GM21526 (cell line): ENCODE data around the gene SHB.

Experiments
- ATAC-seq: cut with Tn5 transposase; IDR thresholded peaks from one replicate; pipeline ENCODE4 v1.9.1; 2021; ENCODE audit warnings: moderate library complexity; ENCODE audit not compliant: unreplicated experiment, low FRiP score

Gene SHB

GRCh38 chr9:37923118-37923795, 145.8 kb downstream of the SHB start:
- no peak for ATAC-seq

DNA sequence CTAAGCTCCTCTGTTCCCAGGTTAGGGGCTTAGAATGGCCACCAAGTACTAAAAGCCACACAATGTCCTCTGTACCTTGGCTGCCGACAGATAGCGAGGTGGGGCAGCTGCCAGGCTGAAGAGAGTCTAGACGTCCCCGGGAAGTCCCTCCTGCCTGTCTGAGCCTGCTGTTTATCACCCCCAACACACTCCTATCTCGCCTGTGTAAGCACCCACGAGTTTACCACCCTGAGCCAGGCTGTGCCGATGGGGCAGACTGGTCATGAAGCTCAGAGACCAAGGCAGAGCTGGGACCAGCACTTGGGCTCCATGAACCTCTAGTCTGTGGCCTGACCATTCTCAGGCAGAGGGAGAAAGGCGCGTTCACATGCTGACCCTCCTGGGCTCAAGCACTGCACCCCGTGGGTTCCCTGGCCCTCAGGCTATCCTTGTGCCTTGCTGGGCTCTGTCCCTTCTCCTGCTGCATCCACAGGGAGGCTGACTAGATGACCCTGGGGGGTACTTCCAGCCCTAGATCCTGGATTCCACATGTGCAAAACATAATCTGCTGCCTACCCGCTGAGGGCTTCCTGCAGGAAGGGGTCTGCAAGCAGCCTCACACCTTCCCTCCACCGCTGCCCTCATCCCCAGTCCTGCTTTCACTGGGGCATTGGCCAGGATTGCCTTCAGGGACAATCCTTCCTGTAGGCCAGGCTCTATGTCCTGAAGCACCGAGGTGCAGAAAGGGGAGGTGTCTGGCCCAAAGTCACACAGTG, 146.5 kb downstream of the SHB start:
- ATAC-seq: no peak

DNA sequence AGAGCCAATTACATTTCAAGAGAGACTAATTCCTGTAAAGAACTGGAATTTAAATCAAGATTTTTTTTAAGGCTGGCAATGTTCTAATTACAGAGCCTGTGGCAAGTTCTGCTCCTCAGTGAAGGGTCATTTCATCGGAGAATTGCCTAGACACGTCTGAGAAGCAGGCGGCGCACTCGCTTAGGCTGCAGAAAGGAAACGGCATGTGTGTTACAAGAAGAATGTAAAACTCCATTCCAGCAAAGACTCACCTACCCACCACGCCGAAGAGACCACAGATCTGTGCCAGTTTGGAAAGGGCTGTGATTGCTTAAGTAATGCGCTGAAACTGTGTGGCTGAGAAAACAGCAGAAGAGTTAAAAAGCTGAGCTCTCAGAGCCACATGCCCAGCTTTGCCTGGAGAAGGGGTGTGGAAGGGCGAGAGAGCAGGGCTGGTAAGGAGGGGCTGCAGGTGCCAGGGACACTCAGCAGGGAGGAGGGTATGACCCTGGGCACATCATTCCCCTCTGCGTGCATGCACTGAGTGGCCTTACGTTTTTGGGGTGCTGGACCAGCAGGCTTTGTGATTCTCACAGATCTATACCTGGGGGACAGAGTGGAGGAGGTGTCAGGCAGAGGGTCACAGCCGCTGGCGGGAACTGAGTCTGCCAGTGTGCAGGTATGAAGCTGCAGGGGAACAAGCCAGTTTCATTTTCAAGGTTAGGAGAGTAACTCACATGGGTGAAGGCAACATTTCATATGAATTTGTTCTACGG, 147.3 kb downstream of the SHB start:
- no peak for ATAC-seq

DNA sequence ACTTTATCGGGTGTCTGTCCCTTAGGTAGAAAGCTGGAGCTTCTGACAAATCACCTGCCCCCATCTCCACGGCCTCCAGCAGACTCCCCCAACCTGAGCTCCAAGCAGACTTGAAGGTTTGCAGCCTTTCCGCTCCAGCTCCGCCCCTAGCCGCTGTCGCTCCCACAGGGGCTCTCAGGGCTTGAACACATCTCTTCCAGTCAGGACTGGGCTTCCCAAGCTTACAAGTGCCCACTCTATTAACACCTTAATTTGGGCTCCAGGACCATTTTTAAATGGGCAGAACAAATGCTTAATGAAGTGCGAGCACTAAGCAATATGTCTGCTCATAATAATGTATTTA, 147.9 kb downstream of the SHB start:
- ATAC-seq: no peak

- no peak for ATAC-seq
These were observed 148.4 kb downstream of the SHB start for GRCh38 chr9:37920471-37921167.

GRCh38 chr9:37919956-37920335, 149.1 kb downstream of the SHB start:
- no peak for ATAC-seq

DNA sequence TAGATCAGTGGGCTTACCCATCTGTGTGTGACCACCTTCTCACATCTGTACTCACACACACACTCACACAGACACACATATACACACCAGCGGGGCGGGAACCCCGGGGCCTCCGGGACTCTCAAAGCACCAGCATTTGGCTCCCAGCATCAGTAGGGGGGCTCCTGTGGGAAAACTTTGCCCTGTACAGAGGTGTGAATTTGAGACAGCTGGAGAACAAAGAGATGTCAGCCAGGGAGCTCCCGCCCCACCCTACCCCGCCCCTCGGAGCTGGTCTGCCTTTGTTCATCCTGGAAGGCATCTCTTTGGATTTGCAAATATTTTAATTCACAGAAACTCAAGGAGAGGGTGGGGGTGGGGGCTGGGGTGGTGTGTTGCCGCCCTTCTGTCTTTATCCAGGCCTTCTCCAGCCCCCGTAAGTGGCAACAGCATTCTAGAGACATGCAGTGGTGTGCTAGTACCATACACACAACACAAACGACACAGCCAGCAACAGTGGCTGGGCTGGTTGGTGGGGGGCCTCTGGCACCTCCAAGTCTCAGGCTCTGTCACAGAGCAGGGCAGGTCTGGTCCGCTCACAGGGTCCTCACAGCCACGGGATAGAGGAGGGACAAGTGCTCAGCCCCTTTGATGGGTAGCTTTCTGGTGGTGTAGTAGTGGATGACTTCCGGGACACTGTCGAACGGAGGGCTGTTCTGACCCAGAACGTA, 149.6 kb downstream of the SHB start:
- ATAC-seq: no peak

DNA sequence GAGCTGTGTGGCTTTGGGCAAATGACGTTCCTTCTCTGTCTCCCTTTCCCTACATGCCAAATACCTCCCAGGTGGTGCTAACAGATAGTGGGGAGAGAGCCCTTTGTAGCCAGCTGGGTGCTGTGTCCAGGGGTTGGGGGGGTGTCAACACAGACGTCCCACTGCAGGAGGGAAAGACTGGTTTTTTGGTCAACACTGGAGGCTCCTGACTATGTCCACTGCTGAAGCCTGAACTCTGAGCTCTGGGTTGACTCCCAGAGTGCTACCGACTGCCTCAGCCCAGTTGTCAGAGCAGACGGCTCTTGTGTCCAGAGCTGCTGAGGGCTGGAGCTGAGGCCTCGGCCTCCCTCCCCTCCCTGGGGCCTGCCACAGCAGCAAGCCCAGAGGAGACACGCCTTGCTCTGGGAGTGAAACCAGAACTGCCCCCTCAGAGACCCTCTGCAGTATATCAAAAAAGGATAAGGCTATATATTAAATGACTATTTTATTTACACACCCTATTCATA, 150.3 kb downstream of the SHB start:
- no peak for ATAC-seq

DNA sequence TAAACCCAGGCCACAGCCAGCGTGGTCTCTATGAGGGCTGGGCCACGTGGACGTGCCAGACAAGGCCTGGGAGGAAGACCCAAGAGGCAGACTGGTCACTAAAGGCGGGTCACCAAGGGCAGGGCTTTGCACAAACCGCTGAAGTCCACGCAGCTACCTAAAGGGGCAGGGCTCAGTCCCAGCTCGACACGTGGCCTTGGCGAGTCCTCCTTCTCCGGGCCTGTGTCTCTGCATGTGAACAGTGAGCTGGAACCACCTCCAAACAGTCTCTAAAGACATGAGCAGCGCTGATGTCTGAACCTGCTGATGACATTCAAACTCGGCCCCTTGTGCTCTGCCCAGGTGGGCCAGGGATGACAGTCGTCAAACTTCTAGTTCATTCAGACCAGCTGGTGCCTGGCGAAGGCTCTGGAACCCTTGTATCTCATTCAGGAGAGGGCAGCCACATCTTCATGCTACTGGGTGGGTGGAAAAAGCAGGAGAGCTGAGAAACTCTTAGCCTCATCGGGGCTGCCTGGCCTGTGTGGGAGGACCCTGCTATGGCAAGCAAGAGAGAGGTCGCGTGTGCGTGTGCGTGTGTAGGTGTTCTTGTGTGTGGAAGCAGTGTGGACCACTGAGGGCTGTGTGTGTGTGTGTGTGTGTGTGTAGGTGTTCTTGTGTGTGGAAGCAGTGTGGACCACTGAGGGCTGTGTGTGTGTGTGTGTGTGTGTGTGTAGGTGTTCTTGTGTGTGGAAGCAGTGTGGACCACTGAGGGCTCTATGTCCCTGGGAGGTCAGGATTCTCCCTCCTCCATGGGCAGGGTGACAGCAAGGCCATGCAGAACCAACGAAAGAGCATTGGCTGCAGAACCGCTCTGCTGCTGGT, 151.0 kb downstream of the SHB start:
- no peak for ATAC-seq

GRCh38 chr9:37917313-37917731, 151.7 kb downstream of the SHB start:
- ATAC-seq: no peak

- no peak for ATAC-seq
These were observed 152.3 kb downstream of the SHB start for GRCh38 chr9:37916471-37917312.

DNA sequence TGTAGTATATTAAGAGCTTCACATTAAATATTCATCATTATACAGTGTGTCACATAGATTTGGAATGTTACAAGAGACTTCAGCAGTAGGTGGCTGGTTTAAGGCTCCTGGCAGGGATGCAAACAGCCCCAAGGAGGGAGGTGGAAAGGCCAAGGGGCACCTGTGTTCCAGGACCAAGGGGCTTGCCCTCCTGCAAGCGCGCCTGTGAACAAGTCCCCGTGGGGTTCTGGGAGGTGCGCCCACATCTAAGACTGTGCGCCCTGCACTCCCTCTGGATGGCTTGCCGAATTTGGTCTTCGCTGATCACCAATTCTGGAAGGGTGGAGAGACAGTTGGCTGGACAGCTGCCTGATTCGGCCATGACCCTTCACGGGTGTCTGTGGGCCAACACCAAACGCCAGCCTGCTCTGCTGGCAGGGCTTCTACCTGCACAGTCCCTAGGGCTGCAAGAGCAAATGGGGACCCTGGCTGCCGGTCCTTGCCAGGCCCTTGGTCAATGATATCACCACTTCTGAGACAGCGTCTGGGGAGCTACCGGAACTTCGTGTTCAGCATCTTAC, 153.0 kb downstream of the SHB start:
- no peak for ATAC-seq

DNA sequence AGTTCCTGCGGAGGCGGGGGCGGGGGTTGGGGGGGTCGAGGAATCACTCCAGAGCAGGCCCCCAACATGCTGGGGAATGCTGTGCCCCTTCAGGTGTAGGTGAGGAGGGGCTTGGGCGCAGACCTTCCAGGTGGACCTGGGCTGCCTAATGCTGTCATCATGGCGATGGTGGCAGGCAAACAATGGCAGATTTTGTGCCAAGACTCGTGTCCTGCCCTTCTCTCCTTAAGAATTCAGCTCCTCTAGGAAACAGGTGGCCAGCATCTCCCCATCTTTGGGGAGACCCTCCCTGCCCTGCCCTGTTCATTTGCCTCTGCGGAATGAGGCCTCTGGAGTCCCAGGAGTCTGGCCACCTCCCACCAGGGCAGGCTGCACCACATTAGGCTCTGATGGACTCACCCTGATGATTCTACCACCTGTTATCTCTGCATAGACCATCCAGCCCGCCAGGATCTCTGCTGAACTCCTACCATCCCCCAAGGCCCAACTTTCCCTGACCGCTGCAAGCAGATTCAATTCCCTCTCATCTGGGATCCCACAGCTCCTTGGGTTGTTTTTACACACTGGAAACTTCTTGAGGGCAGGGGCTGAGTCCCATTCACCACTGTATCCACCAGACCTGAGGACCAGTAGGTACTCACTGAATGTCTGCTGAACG, 154.2 kb downstream of the SHB start:
- no peak for ATAC-seq

DNA sequence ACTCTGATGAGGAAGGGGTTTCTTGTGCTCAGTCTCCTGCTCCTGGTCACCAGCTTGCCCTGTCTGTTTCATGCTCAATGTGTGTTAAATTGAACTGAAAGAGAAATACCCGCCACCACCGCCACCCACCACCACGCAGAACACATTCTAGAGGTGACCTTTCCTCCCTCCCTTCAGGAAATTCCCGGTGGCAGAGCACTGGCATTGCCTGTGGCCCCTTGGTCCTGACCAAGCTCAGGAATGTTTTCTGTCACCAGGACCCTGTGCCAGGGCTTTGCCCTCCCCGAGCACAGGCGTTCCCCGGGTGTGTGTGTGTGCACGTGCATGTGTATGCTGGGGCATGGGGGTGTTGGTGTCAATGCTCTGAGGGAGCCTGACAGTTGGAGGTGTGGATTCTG, 154.9 kb downstream of the SHB start:
- ATAC-seq: no peak

- peak; percentile 74 for ATAC-seq
These were observed 155.4 kb downstream of the SHB start for GRCh38 chr9:37913480-37914153.

GRCh38 chr9:37911271-37911681, 157.8 kb downstream of the SHB start:
- no peak for ATAC-seq

GRCh38 chr9:37910271-37910670, 158.8 kb downstream of the SHB start:
- no peak for ATAC-seq
